Measurements from ENCODE around the gene CEP290. TPM values are rescaled to one million over a fixed set of nuclear protein-coding genes. Genes with fewer than 3 reads are reported as not detected.

Gene CEP290
- total RNA-seq, 1 experiment from 2014 or later, result 12.8 TPM

DNA sequence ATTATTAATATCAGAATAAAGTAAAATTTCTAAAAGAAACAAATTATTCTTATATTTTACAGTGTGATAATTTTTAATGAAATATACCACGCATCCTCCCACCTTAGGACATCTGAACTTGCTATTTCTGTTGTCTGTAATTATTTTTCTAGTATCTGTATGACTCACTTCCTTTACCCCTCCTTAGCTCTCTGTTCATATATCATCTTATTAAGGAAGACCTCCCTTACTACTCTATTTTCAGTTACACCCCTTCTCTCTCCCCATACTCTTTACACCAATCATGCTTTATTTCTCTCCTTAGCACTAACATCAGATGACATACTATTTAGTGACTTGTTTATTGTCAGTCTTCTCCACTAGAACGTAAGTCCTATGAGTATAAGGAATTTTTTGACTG, 78.5 kb downstream of the CEP290 start:
- Histone ChIP-seq H3K79me1 (ENCODE audit: insufficient read depth, low read depth, low read length, poor library complexity, severe bottlenecking) (no peaks in the 10 kb centered on the region), H3K4ac (ENCODE audit: low read depth, low read length) (no peak overlapping the region), H3K23me2 (ENCODE audit: insufficient read length, low read depth, low read length, poor library complexity, severe bottlenecking) (no peaks in the 10 kb centered on the region), H4K8ac (replicated peaks; ENCODE audit: insufficient read length, low read depth, low read length) (no peak overlapping the region), H2BK12ac (ENCODE audit: insufficient read length, low read depth, low read length) (no peak overlapping the region), H3T11ph (ENCODE audit: low read length) (no peak overlapping the region), H4K5ac (ENCODE audit: insufficient read length, low read depth, low read length) (no peak overlapping the region), H2BK5ac (ENCODE audit: insufficient read length, low read length) (no peak overlapping the region), H2BK120ac (ENCODE audit: low read depth, low read length, poor library complexity, severe bottlenecking) (no peak overlapping the region), H3K9ac (ENCODE audit: extremely low read depth, insufficient read length, low read length) (no peak overlapping the region), H3K27me3 (ENCODE audit: insufficient read depth, low read length) (no peaks in the 10 kb centered on the region), H4K20me1 (ENCODE audit: control insufficient read depth, insufficient read depth, insufficient read length) (no peaks in the 10 kb centered on the region), H3K4me1 (ENCODE audit: insufficient read depth, low read length) (no peaks in the 10 kb centered on the region), H3K27ac (ENCODE audit: insufficient read length, low read depth, low read length) (no peak overlapping the region), H4K91ac (ENCODE audit: insufficient read length, low read depth, low read length) (no peak overlapping the region), H2BK15ac (ENCODE audit: low read depth, low read length) (no peak overlapping the region), H2AK5ac (ENCODE audit: insufficient read length, low read length) (no peak overlapping the region), H3K14ac (ENCODE audit: insufficient read depth, low read length) (no peak overlapping the region), H3K23ac (ENCODE audit: insufficient read length, low read depth, low read length) (no peak overlapping the region), H3K4me2 (ENCODE audit: insufficient read depth, insufficient read length, low read length) (no peak overlapping the region), H3K56ac (ENCODE audit: insufficient read length, low read depth, low read length) (no peak overlapping the region), H2AFZ (ENCODE audit: low read length) (no peak overlapping the region), H3K18ac (ENCODE audit: insufficient read length, low read depth, low read length) (no peak overlapping the region), H3K79me2 (ENCODE audit: insufficient read depth, low read length) (no peaks in the 10 kb centered on the region), H2BK20ac (ENCODE audit: low read depth, low read length, poor library complexity, severe bottlenecking) (no peak overlapping the region), H3K9me3 (ENCODE audit: control insufficient read depth, low read depth, low read length) (no peaks in the 10 kb centered on the region)
- Mint-ChIP-seq H3K9me3 (no peaks in the 10 kb centered on the region), H3K4me3 (no peak overlapping the region), H3K36me3 (ENCODE audit: insufficient read depth in 1 of 3, low read depth in 3 of 3) (peaks cover 0 to 8% (median 5%) of the 10 kb centered on the region in 3 experiments; a peak in 2 of 7 replicates), H3K27ac (no peak overlapping the region), H3K27me3 (ENCODE audit: low read depth) (no peaks in the 10 kb centered on the region), H3K4me1 (no peaks in the 10 kb centered on the region)
- TF ChIP-seq CTCF (conservative IDR thresholded peaks at IDR 0.05), result no peak
- no CpG with 5 or more reads among the region's 2 CpGs for WGBS (ENCODE audit: extremely low coverage, insufficient read length, low lambda C conversion rate)
- DNase-seq, result no peak

Measured in H9 (cell line).